A549 treated with CORT108297 at 1 μM for 4 hours (cell line): ENCODE measurements around the gene AGAP3. TPM values are rescaled to one million over a fixed set of nuclear protein-coding genes. Genes with fewer than 3 reads are reported as not detected.

ENCODE experiments used
- total RNA-seq: library from RNA; stranded (reverse); fragments of 200-300 nt; extraction: Qiagen RNA extraction; gene quantifications from 5 replicates; pipeline ENCODE4 v1.2.3, GENCODE V29; 2022

AGAP3 gene
- 43.0 to 72.3 TPM (median 69.5 TPM) in 5 replicates for total RNA-seq

GRCh38 chr7:151085691-151086620 is at the start of gene AGAP3:
TSS of gene AGAP3 (plus strand) at chr7:151086475. CDS start at chr7:151086742, 267 bp downstream.

GRCh38 chr7:151047976-151048815 is 38.1 kb upstream of the AGAP3 start, which contains the start of gene ASIC3:
TSS of gene ASIC3 (plus strand) at chr7:151048531. CDS start at chr7:151048886, 355 bp downstream.

GRCh38 chr7:151057506-151057988 is 28.7 kb upstream of the AGAP3 start, which contains the start of gene CDK5:
TSS of gene CDK5 (minus strand) at chr7:151057897. CDS start at chr7:151057848, 49 bp downstream.

GRCh38 chr7:151059367-151060112 is 26.7 kb upstream of the AGAP3 start, which contains the start of gene SLC4A2:
TSS of gene SLC4A2 (plus strand) at chr7:151059589. CDS start at chr7:151061988, 2,399 bp downstream.

GRCh38 chr7:151080522-151081169 is 5.6 kb upstream of the AGAP3 start, which contains the start of gene FASTK:
TSS of gene FASTK (minus strand) at chr7:151080809. CDS start at chr7:151080766, 43 bp downstream.

GRCh38 chr7:151083071-151083823 is 3.0 kb upstream of the AGAP3 start, which contains the start of gene TMUB1:
TSS of gene TMUB1 (minus strand) at chr7:151083493. CDS start at chr7:151082563, 930 bp downstream.

GRCh38 chr7:151167197-151167961 is 81.1 kb downstream of the AGAP3 start, which contains the start of gene GBX1:
TSS of gene GBX1 (minus strand) at chr7:151167694. CDS start at chr7:151167548, 146 bp downstream.

GRCh38 chr7:151186640-151187408 is 100.5 kb downstream of the AGAP3 start, which contains the start of gene ASB10:
TSS of gene ASB10 (minus strand) at chr7:151187250. CDS start at chr7:151187130, 120 bp downstream.

Other genes starting within 250 kb of the AGAP3 start
- gene AOC1, start 234.0 kb upstream of the AGAP3 start, total RNA-seq, result not detected in 5 replicates
- gene KCNH2, start 108.2 kb upstream of the AGAP3 start, total RNA-seq, result 0.38 to 0.64 TPM (median 0.42 TPM) in 5 replicates
- 0.22 to 0.65 TPM (median 0.42 TPM) in 5 replicates for gene NOS3, start 95.5 kb upstream of the AGAP3 start, total RNA-seq
- gene ATG9B, start 62.0 kb upstream of the AGAP3 start, total RNA-seq, result 0.16 to 0.73 TPM (median 0.55 TPM) in 5 replicates
- gene ABCB8, start 58.0 kb upstream of the AGAP3 start, total RNA-seq, result 33.1 to 55.2 TPM (median 52.6 TPM) in 5 replicates
- gene ASIC3, start 37.9 kb upstream of the AGAP3 start, total RNA-seq, result 4.3 to 12.9 TPM (median 10.4 TPM) in 5 replicates
- 32.6 to 37.1 TPM (median 34.0 TPM) in 5 replicates for gene CDK5, start 28.6 kb upstream of the AGAP3 start, total RNA-seq
- 191 to 306 TPM (median 300 TPM) in 5 replicates for gene SLC4A2, start 26.9 kb upstream of the AGAP3 start, total RNA-seq
- gene FASTK, start 5.7 kb upstream of the AGAP3 start, total RNA-seq, result 52.6 to 89.4 TPM (median 82.4 TPM) in 5 replicates
- gene TMUB1, start 3.0 kb upstream of the AGAP3 start, total RNA-seq, result 36.3 to 61.2 TPM (median 59.4 TPM) in 5 replicates
- gene GBX1, start 81.2 kb downstream of the AGAP3 start, total RNA-seq, result 0.10 to 0.18 TPM in 2 of 5 replicates, not detected in the others
- not detected in 5 replicates for gene ASB10, start 100.8 kb downstream of the AGAP3 start, total RNA-seq
- not detected in 5 replicates for gene H2BK1, start 124.0 kb downstream of the AGAP3 start, total RNA-seq
- 61.4 to 67.5 TPM (median 66.9 TPM) in 5 replicates for gene ABCF2, start 140.7 kb downstream of the AGAP3 start, total RNA-seq
- 38.2 to 52.9 TPM (median 47.8 TPM) in 5 replicates for gene CHPF2, start 146.0 kb downstream of the AGAP3 start, total RNA-seq
- gene SMARCD3, start 162.2 kb downstream of the AGAP3 start, total RNA-seq, result 8.6 to 12.4 TPM (median 10.4 TPM) in 5 replicates